ENCODE measurements around the gene HTT. TPM values are rescaled to one million over a fixed set of nuclear protein-coding genes. Genes with fewer than 3 reads are reported as not detected.
A peak's percentile ranks its signal among the peaks of the same experiment; 100 is the strongest.

HTT gene
- total RNA-seq, 3 donors from 2014 or later (not counting 1 experiment from before 2014, with no cell fraction given), result 132 to 175 (median 165) TPM

- no peak overlapping the region for H3K4me3 Mint-ChIP-seq
- peaks cover 8% of the 10 kb centered on the region for H3K27me3 ChIP-seq (ENCODE audit: control insufficient read depth, insufficient read depth, low read length)
- no peak for TF ChIP-seq CTCF (IDR thresholded peaks at IDR 0.05)
- H3K27ac ChIP-seq (ENCODE audit: low read length), result no peak overlapping the region
- peaks cover 19% of the 10 kb centered on the region for H3K4me1 ChIP-seq (ENCODE audit: control insufficient read depth, insufficient read depth, low read length)
- no peaks in the 10 kb centered on the region for H3K36me3 ChIP-seq (ENCODE audit: control insufficient read depth, insufficient read depth, low read length)
- no peaks in the 10 kb centered on the region for H3K9me3 ChIP-seq (ENCODE audit: control insufficient read depth, insufficient read depth, low read length)
- H3K27ac Mint-ChIP-seq, result no peak overlapping the region
- no peaks in the 10 kb centered on the region for H3K36me3 Mint-ChIP-seq
- ATAC-seq, result no peak
- intact Hi-C loops (cut with micrococcal nuclease), result no loop called here
- no peak for DNase-seq
- no peaks in the 10 kb centered on the region for H3K4me1 Mint-ChIP-seq
- H3K4me3 ChIP-seq (ENCODE audit: low read length), result no peak overlapping the region
- H3K27me3 Mint-ChIP-seq (ENCODE audit: low read depth in 2 of 2), result peaks cover 18 to 32% of the 10 kb centered on the region in 2 donors
- no peaks in the 10 kb centered on the region for H3K9me3 Mint-ChIP-seq
- WGBS (ENCODE audit: insufficient coverage), result 95% methylated on average over 6 of the region's 6 CpGs
Measured at GRCh38 chr4:3283483-3283882, 209.0 kb downstream of the HTT start.

GRCh38 chr4:3283916-3284315 is 209.4 kb downstream of the HTT start:
- Mint-ChIP-seq H3K36me3 (no peaks in the 10 kb centered on the region), H3K4me1 (no peaks in the 10 kb centered on the region), H3K27ac (no peak overlapping the region), H3K4me3 (no peak overlapping the region), H3K9me3 (no peaks in the 10 kb centered on the region), H3K27me3 (ENCODE audit: low read depth in 2 of 2) (peaks cover 17 to 27% of the 10 kb centered on the region in 2 donors)
- WGBS (ENCODE audit: insufficient coverage), result 96% methylated on average over 13 of the region's 13 CpGs
- H3K27ac ChIP-seq (ENCODE audit: low read length), result no peak overlapping the region
- intact Hi-C loops (cut with micrococcal nuclease), result no loop called here
- no peak overlapping the region for H3K4me3 ChIP-seq (ENCODE audit: low read length)
- H3K4me1 ChIP-seq (ENCODE audit: control insufficient read depth, insufficient read depth, low read length), result peaks cover 19% of the 10 kb centered on the region
- TF ChIP-seq CTCF (IDR thresholded peaks at IDR 0.05), result no peak
- no peak for DNase-seq
- no peaks in the 10 kb centered on the region for H3K36me3 ChIP-seq (ENCODE audit: control insufficient read depth, insufficient read depth, low read length)
- H3K9me3 ChIP-seq (ENCODE audit: control insufficient read depth, insufficient read depth, low read length), result no peaks in the 10 kb centered on the region
- peaks cover 8% of the 10 kb centered on the region for H3K27me3 ChIP-seq (ENCODE audit: control insufficient read depth, insufficient read depth, low read length)
- no peak for ATAC-seq

GRCh38 chr4:3284734-3285557 is 210.5 kb downstream of the HTT start:
- TF ChIP-seq CTCF (IDR thresholded peaks at IDR 0.05), result no peak
- no peak overlapping the region for H3K27ac ChIP-seq (ENCODE audit: low read length)
- peaks cover 19% of the 10 kb centered on the region for H3K4me1 ChIP-seq (ENCODE audit: control insufficient read depth, insufficient read depth, low read length)
- Mint-ChIP-seq H3K27ac (no peak overlapping the region), H3K4me3 (no peak overlapping the region), H3K9me3 (no peaks in the 10 kb centered on the region), H3K4me1 (no peaks in the 10 kb centered on the region), H3K36me3 (no peaks in the 10 kb centered on the region), H3K27me3 (ENCODE audit: low read depth in 2 of 2) (peaks cover 16 to 23% of the 10 kb centered on the region in 2 donors)
- intact Hi-C loops (cut with micrococcal nuclease), result no loop called here
- H3K36me3 ChIP-seq (ENCODE audit: control insufficient read depth, insufficient read depth, low read length), result no peaks in the 10 kb centered on the region
- no peak for ATAC-seq
- peaks cover 8% of the 10 kb centered on the region for H3K27me3 ChIP-seq (ENCODE audit: control insufficient read depth, insufficient read depth, low read length)
- no peaks in the 10 kb centered on the region for H3K9me3 ChIP-seq (ENCODE audit: control insufficient read depth, insufficient read depth, low read length)
- peak in 1 of 2 donors; percentile 3 for DNase-seq
- 91% methylated on average over 24 of the region's 24 CpGs for WGBS (ENCODE audit: insufficient coverage)
- H3K4me3 ChIP-seq (ENCODE audit: low read length), result no peak overlapping the region
